GM12878 (cell line): ENCODE data around the gene NDUFB1. TPM values are rescaled to one million over a fixed set of nuclear protein-coding genes. Genes with fewer than 3 reads are reported as not detected.

Experiments
- ATAC-seq: fragments of 200-7000 bp; cut with Tn5 transposase; 3 replicates; pipeline ENCODE4 v1.9.1; 2020; ENCODE audit warnings: mild to moderate bottlenecking, moderate library complexity
- BruUV-seq: library from RNA; stranded (reverse); fragments of 400-500 nt; replicated peaks from 2 replicates; lab custom pipeline; 2021; lab: Mats Ljungman, UMichigan
- CTCF ChIA-PET: fragments of 300-600 bp; sonication (Branson Sonifier 250); formaldehyde crosslinking; extraction: SDS; loops from one replicate; lab custom pipeline; 2021; ENCODE audit warnings: inconsistent platforms; lab: Yijun Ruan, JAX
- POLR2A ChIA-PET: fragments of 350-600 bp; formaldehyde crosslinking; extraction: SDS; loops from one replicate; lab custom pipeline; 2021; ENCODE audit warnings: inconsistent platforms; lab: Charles Lee
- RAD21 ChIA-PET: fragments of 300-600 bp; sonication (Branson Sonifier 250); formaldehyde crosslinking; loops from one replicate; lab custom pipeline; 2023; ENCODE audit warnings: antibody characterized with exemption; ENCODE audit not compliant: unreplicated experiment; lab: Charles Lee
- SMC1A ChIA-PET: fragments of 300-600 bp; sonication (Branson Sonifier 250); formaldehyde crosslinking; loops from one replicate; lab custom pipeline; 2023; ENCODE audit not compliant: unreplicated experiment, uncharacterized antibody; lab: Charles Lee
- DNase-seq: peaks from one replicate; pipeline ENCODE4 v3.0.0-alpha.2; 2011; ENCODE audit warnings: low read depth, low spot score
- FAIRE-seq: peaks from 3 replicates; lab custom pipeline; 2011; peaks lifted over from hg19 to GRCh38; lab: Jason Lieb, UNC
- H2AFZ ChIP-seq: 2 replicates; pipeline ENCODE4 v1.6.0; 2011; ENCODE audit warnings: low read depth, low read length, control low read depth; ENCODE audit not compliant: control insufficient read depth
- H3K27ac ChIP-seq: 2 replicates; pipeline ENCODE4 v1.5.1; 2011; ENCODE audit warnings: control low read depth; ENCODE audit not compliant: control insufficient read depth, insufficient read depth
- H3K27me3 ChIP-seq, 2 experiments: replicated peaks in 1 of 2; 2 replicates each; pipeline versions ENCODE4 v1.6.0 to v1.6.1; 2011; ENCODE audit warnings: low read length in 1 of 2; ENCODE audit not compliant: control insufficient read depth in 2 of 2, insufficient read depth in 2 of 2
- H3K36me3 ChIP-seq, 2 experiments: 2 replicates each; pipeline ENCODE4 v1.5.1; 2011; ENCODE audit warnings: low read length in 1 of 2; ENCODE audit not compliant: control insufficient read depth in 2 of 2, insufficient read depth in 2 of 2
- H3K4me1 ChIP-seq: 2 replicates; pipeline ENCODE4 v1.6.1; 2011; ENCODE audit warnings: mild to moderate bottlenecking, low read length, moderate library complexity, mixed read lengths; ENCODE audit not compliant: control insufficient read depth, insufficient read depth
- H3K4me2 ChIP-seq: 2 replicates; pipeline ENCODE4 v1.6.0; 2011; ENCODE audit warnings: control low read depth; ENCODE audit not compliant: control insufficient read depth, insufficient read depth
- H3K4me3 ChIP-seq: fragments of 200-600 bp; sonication (generic); 2 replicates; pipeline ENCODE4 v1.5.1; 2016
- H3K79me2 ChIP-seq: 2 replicates; pipeline ENCODE4 v1.6.0; 2011; ENCODE audit warnings: low read length; ENCODE audit not compliant: control insufficient read depth, insufficient read depth
- H3K9ac ChIP-seq: 2 replicates; pipeline ENCODE4 v1.8.0; 2011; ENCODE audit warnings: low read length, control low read depth, mixed read lengths; ENCODE audit not compliant: control insufficient read depth, insufficient read depth
- H3K9me3 ChIP-seq: replicated peaks from 3 replicates; pipeline ENCODE4 v1.5.1; 2011; ENCODE audit warnings: mild to moderate bottlenecking, low read length; ENCODE audit not compliant: control insufficient read depth, insufficient read depth
- H4K20me1 ChIP-seq: 2 replicates; pipeline ENCODE4 v1.6.0; 2011; ENCODE audit not compliant: control insufficient read depth, insufficient read depth
- BHLHE40 ChIP-seq, 2 experiments: fragments of 450-650 bp in 1 of 2; IDR thresholded peaks; 2 replicates each; pipeline ENCODE4 v1.6.1; 2011 to 2017; ENCODE audit warnings: low read depth in 2 of 2, borderline replicate concordance in 1 of 2, improper control_type of control experiment in 1 of 2, low read length in 1 of 2, mild to moderate bottlenecking in 1 of 2
- BRCA1 ChIP-seq: IDR thresholded peaks from 2 replicates; pipeline ENCODE4 v1.6.1; 2011; ENCODE audit warnings: low read depth, low read length, improper control_type of control experiment
- CBX5 ChIP-seq: sonication (generic); IDR thresholded peaks from 2 replicates; pipeline ENCODE4 v1.6.1; 2016; ENCODE audit warnings: low read depth, moderate library complexity, mild to moderate bottlenecking, inconsistent platforms
- EGR1 ChIP-seq, 2 experiments: IDR thresholded peaks; 1 replicate in 1 of 2; 2 replicates in 1 of 2; pipeline ENCODE4 v1.6.1; 2011 to 2012; ENCODE audit warnings: low read depth in 2 of 2, low read length in 2 of 2, borderline replicate concordance in 1 of 2, mild to moderate bottlenecking in 1 of 2, moderate library complexity in 1 of 2
- ETV6 ChIP-seq, 2 experiments: fragments of 450-650 bp in 1 of 2; IDR thresholded peaks in 1 of 2; conservative IDR thresholded peaks in 1 of 2; 2 replicates each; pipeline ENCODE4 v1.6.1; 2014; ENCODE audit warnings: antibody characterized with exemption in 1 of 2, borderline replicate concordance in 1 of 2, low read depth in 1 of 2, mild to moderate bottlenecking in 1 of 2, moderate library complexity in 1 of 2
- HDAC6 ChIP-seq: fragments of 200-600 bp; sonication (generic); IDR thresholded peaks from one replicate; pipeline ENCODE4 v1.8.0; 2017; ENCODE audit warnings: antibody characterized with exemption; ENCODE audit not compliant: unreplicated experiment
- IKZF2 ChIP-seq, 2 experiments: fragments of 450-650 bp; IDR thresholded peaks; 2 replicates each; pipeline ENCODE4 v1.6.1; 2017; ENCODE audit warnings: mild to moderate bottlenecking in 2 of 2, moderate library complexity in 2 of 2
- MEF2A ChIP-seq: IDR thresholded peaks from 2 replicates; pipeline ENCODE4 v1.6.1; 2011; ENCODE audit warnings: low read depth, mild to moderate bottlenecking, low read length, moderate library complexity; ENCODE audit not compliant: insufficient read depth
- NFYB ChIP-seq: IDR thresholded peaks from 2 replicates; pipeline ENCODE4 v1.6.1; 2011; ENCODE audit warnings: low read depth, mild to moderate bottlenecking, low read length, improper control_type of control experiment, moderate library complexity; ENCODE audit not compliant: insufficient read depth
- SMC3 ChIP-seq: IDR thresholded peaks from 2 replicates; pipeline ENCODE4 v1.6.1; 2011; ENCODE audit warnings: low read length, improper control_type of control experiment, borderline replicate concordance
- YBX1 ChIP-seq: fragments of 450-650 bp; IDR thresholded peaks from 2 replicates; pipeline ENCODE4 v1.6.1; 2016; ENCODE audit warnings: antibody characterized with exemption
- WGBS: methylation state at CpG from one replicate; pipeline ENCODE4 v1.1.6; 2016; ENCODE audit warnings: low lambda C conversion rate; ENCODE audit not compliant: insufficient replicate concordance, insufficient coverage; ENCODE audit errors: missing lambda C conversion rate; 5-methylcytosine and 5-hydroxymethylcytosine counted together
- in situ Hi-C: fragments of 300-500 bp; cut with MboI; formaldehyde crosslinking; loops from 9 replicates; pipeline ENCODE4 v1.14.3; 2018; ENCODE audit warnings: mixed read lengths
- intact Hi-C: fragments of 100-400 bp; cut with micrococcal nuclease; formaldehyde crosslinking; loops from one replicate; pipeline ENCODE4 v1.14.2; 2022; ENCODE audit not compliant: unreplicated experiment
- polyA plus RNA-seq, 11 experiments: library from polyadenylated mRNA; depleted of rRNA in 4 of 11; unstranded in 6 of 11; stranded (reverse) in 5 of 11; fragments of >200 nt; fragmentation: Nextera tagmentation in 4 of 11; fragmentation: Illumina TruSeq in 1 of 11; extraction: Ambion mirVana in 4 of 11; extraction: Trizol in 1 of 11; gene quantifications; 1 replicate in 1 of 11; 2 replicates in 10 of 11; pipeline versions ENCODE4 v1.2.1 to v1.2.3, GENCODE V29; 2011 to 2016; ENCODE audit warnings: inconsistent platforms in 2 of 11, missing spikeins in 2 of 11, low read depth in 1 of 11
- total RNA-seq, 4 experiments: library from RNA; depleted of rRNA in 3 of 4; stranded (reverse); fragments of >200 nt in 3 of 4; fragmentation: Illumina TruSeq in 1 of 4; extraction: Trizol in 1 of 4; gene quantifications; 2 replicates each; pipeline versions ENCODE4 v1.2.1 to v1.2.3, GENCODE V29; 2013 to 2021
- TF ChIP-seq, protein P1 (sequence below): IDR thresholded peaks from 2 replicates; pipeline ENCODE4 v1.6.1; 2012; ENCODE audit warnings: improper control_type of control experiment, low read depth, low read length; ENCODE audit not compliant: insufficient replicate concordance

NDUFB1 gene
- total and polyA plus RNA-seq, 10 of the 15 experiments (the other 5 are each of a cell fraction or from before 2014, with no cell fraction given), result 132 to 919 (median 561) TPM

DNA sequence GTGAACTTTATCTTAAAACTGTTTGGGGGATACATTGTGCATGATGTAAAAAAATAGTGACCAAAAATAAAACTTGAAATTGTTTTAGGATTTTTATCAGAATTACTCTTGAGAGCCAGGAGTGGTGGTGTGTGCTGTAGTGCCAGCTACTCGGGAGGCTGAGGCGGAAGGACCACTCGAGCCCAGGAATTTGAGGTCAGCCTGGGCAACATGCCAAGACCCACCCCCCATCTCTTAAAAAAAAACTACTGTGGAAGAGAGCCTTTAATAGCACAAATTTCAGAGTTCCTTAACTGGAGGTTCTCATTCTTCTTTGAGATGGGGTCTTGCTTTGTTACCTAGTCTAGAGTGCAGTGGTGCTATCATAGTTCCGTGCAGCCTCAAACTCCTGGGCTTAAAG lies 21.8 kb upstream of the NDUFB1 start:
- FAIRE-seq (no peak), DNase-seq (no peak), ATAC-seq (no peak)
- BruUV-seq, result no TSS peak
- Histone ChIP-seq H3K27ac (no peak overlapping the region), H3K4me1 (no peaks in the 10 kb centered on the region), H3K27me3 (no peaks in the 10 kb centered on the region), H4K20me1 (no peaks in the 10 kb centered on the region), H3K36me3 (peaks cover 2 to 21% of the 10 kb centered on the region in 2 experiments), H3K4me2 (no peak overlapping the region), H3K4me3 (no peak overlapping the region), H2AFZ (no peak overlapping the region), H3K9ac (no peak overlapping the region), H3K9me3 (no peaks in the 10 kb centered on the region), H3K79me2 (no peaks in the 10 kb centered on the region)
- in situ Hi-C loops, result loop anchor here (25.0 kb wide), 1 partner anchor 544 kb away; no protein-coding TSS in a partner anchor
- CTCF ChIA-PET, result no interaction called here
- WGBS, result 99% methylated on average over 4 of the region's 4 CpGs
- intact Hi-C loops, result no loop called here
- RAD21 ChIA-PET, result no interaction called here
- POLR2A ChIA-PET, result no interaction called here
- SMC1A ChIA-PET, result interaction anchor here (1.2 kb wide), 1 partner anchor 213 kb away, joined by 4 read pairs; no protein-coding TSS in a partner anchor
- TF ChIP-seq BHLHE40 (IDR thresholded peaks at IDR 0.05; ENCODE audit: borderline replicate concordance in 1 of 2, low read depth in 2 of 2, low read length in 1 of 2), result no peak
- TF ChIP-seq BRCA1, result no peak
- TF ChIP-seq SMC3, result no peak
- TF ChIP-seq IKZF2 (IDR thresholded peaks at IDR 0.05), result no peak
- TF ChIP-seq, protein P1, sequence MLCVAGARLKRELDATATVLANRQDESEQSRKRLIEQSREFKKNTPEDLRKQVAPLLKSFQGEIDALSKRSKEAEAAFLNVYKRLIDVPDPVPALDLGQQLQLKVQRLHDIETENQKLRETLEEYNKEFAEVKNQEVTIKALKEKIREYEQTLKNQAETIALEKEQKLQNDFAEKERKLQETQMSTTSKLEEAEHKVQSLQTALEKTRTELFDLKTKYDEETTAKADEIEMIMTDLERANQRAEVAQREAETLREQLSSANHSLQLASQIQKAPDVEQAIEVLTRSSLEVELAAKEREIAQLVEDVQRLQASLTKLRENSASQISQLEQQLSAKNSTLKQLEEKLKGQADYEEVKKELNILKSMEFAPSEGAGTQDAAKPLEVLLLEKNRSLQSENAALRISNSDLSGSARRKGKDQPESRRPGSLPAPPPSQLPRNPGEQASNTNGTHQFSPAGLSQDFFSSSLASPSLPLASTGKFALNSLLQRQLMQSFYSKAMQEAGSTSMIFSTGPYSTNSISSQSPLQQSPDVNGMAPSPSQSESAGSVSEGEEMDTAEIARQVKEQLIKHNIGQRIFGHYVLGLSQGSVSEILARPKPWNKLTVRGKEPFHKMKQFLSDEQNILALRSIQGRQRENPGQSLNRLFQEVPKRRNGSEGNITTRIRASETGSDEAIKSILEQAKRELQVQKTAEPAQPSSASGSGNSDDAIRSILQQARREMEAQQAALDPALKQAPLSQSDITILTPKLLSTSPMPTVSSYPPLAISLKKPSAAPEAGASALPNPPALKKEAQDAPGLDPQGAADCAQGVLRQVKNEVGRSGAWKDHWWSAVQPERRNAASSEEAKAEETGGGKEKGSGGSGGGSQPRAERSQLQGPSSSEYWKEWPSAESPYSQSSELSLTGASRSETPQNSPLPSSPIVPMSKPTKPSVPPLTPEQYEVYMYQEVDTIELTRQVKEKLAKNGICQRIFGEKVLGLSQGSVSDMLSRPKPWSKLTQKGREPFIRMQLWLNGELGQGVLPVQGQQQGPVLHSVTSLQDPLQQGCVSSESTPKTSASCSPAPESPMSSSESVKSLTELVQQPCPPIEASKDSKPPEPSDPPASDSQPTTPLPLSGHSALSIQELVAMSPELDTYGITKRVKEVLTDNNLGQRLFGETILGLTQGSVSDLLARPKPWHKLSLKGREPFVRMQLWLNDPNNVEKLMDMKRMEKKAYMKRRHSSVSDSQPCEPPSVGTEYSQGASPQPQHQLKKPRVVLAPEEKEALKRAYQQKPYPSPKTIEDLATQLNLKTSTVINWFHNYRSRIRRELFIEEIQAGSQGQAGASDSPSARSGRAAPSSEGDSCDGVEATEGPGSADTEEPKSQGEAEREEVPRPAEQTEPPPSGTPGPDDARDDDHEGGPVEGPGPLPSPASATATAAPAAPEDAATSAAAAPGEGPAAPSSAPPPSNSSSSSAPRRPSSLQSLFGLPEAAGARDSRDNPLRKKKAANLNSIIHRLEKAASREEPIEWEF, result no peak
- no peak for TF ChIP-seq CBX5
- no peak for TF ChIP-seq MEF2A
- TF ChIP-seq HDAC6, result no peak
- no peak for TF ChIP-seq NFYB
- TF ChIP-seq YBX1, result no peak
- no peak for TF ChIP-seq EGR1 (IDR thresholded peaks at IDR 0.05; ENCODE audit: borderline replicate concordance in 1 of 2, low read depth in 2 of 2, low read length in 2 of 2)
- no peak for TF ChIP-seq ETV6 (conservative IDR thresholded peaks at IDR 0.05 in 1 of 2, IDR thresholded peaks at IDR 0.05 in 1 of 2; ENCODE audit: borderline replicate concordance in 1 of 2, low read depth in 1 of 2)
